MG63 (cell line): Measurements from ENCODE around the gene ABI3BP. TPM values are rescaled to one million over a fixed set of nuclear protein-coding genes. Genes with fewer than 3 reads are reported as not detected.

Experiments
- DNase-seq: peaks from one replicate; pipeline ENCODE4 v3.0.0-alpha.2; 2020
- H3K27me3 ChIP-seq: fragments of 250-450 bp; sonication (Bioruptor Pico); 2 replicates; pipeline ENCODE4 v1.5.1; 2020; ENCODE audit warnings: mild to moderate bottlenecking, moderate library complexity
- H3K36me3 ChIP-seq: fragments of 250-450 bp; sonication (Bioruptor Pico); 2 replicates; pipeline ENCODE4 v1.5.1; 2020; ENCODE audit warnings: mild to moderate bottlenecking, moderate library complexity
- H3K4me3 ChIP-seq: fragments of 250-450 bp; sonication (Bioruptor Pico); 2 replicates; pipeline ENCODE4 v1.5.1; 2020; ENCODE audit warnings: mild to moderate bottlenecking, moderate library complexity
- H3K9me3 ChIP-seq: fragments of 250-450 bp; sonication (Bioruptor Pico); 2 replicates; pipeline ENCODE4 v1.5.1; 2020; ENCODE audit warnings: mild to moderate bottlenecking, moderate library complexity
- total RNA-seq: library from RNA; depleted of rRNA; stranded (reverse); fragments of >200 nt; shearing (Covaris generic); gene quantifications from 2 replicates; pipeline ENCODE4 v1.2.3, GENCODE V29; 2014; ENCODE audit warnings: low replicate concordance

The ABI3BP gene
- total RNA-seq, 1 experiment from 2014 or later, result 1.1 TPM

GRCh38 chr3:100796556-100796955 lies 196.7 kb downstream of the ABI3BP start:
- no peak for DNase-seq
- no peaks in the 10 kb centered on the region for H3K36me3 ChIP-seq
- no peaks in the 10 kb centered on the region for H3K27me3 ChIP-seq
- H3K9me3 ChIP-seq, result no peaks in the 10 kb centered on the region; the same call in 1 of the 2 replicates
- no peak overlapping the region for H3K4me3 ChIP-seq

DNA sequence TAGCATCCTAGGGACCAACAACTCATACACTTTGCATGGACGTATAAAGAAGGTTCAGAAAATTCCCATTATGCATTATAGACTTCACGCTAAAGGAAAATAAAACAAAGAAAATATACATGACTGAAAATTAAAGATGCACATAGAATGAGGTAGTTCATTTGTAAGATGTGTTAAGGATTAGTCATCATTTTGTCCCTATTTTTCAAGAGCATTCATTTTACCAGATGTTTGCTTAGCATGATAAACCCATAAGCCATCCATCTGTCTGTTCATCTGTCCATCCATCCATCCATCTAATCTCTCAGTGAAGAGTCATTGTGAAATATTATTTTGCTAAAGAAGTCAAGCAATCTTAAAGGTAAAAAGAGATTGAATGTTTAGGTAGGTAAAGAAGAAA lies 203.6 kb downstream of the ABI3BP start:
- peaks cover 4% of the 10 kb centered on the region; the same call in 1 of the 2 replicates for H3K9me3 ChIP-seq
- H3K27me3 ChIP-seq, result no peaks in the 10 kb centered on the region
- no peak overlapping the region for H3K4me3 ChIP-seq
- no peaks in the 10 kb centered on the region for H3K36me3 ChIP-seq
- DNase-seq, result no peak

DNA sequence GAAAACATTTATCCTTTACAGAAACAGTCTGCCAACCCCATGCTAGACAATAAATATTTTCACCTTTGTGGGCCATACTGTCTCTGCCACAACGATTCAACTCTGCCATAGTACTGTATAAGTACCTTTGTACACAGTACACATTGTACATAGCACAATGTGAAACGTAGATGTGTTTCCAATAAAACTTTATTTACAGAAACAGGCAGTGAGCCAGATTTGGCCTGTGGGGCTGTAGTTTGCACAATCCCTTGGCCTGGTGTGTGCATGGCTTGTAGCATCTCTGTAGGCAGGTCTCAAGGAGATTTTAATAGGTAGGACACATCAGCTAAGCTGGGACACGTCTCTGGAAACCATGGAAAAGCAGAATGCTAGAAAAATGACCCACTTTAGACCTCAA lies 209.6 kb downstream of the ABI3BP start:
- Histone ChIP-seq H3K9me3 (peaks cover 4% of the 10 kb centered on the region; the same call in 1 of the 2 replicates), H3K36me3 (no peaks in the 10 kb centered on the region), H3K4me3 (no peak overlapping the region), H3K27me3 (no peaks in the 10 kb centered on the region)
- DNase-seq, result no peak

- Histone ChIP-seq H3K9me3 (peaks cover 4% of the 10 kb centered on the region; the same call in 1 of the 2 replicates), H3K36me3 (no peaks in the 10 kb centered on the region), H3K4me3 (no peak overlapping the region), H3K27me3 (no peaks in the 10 kb centered on the region)
- DNase-seq, result no peak
Observed at GRCh38 chr3:100782906-100783305, 210.3 kb downstream of the ABI3BP start.

DNA sequence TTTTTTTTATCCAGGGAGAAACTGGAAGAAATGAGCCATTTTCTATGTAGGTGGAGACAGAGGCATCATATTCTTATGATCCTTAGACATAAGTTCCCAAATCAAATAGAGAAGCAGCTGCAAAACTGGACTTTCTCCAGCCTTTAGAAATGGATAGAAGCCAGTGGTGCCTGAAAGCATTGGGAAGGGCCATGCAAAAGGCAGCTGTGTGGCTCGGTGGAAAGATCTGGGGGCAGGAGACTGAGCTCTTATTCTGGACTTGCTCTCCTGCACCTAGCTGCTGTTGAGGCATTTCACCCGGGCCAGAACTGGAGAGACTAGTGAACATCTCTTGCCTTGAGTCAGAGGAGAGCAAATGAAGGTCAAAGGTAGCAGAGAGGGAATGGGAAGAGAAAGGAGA lies 210.9 kb downstream of the ABI3BP start:
- no peak overlapping the region for H3K4me3 ChIP-seq
- no peak for DNase-seq
- peaks cover 4% of the 10 kb centered on the region; the same call in 1 of the 2 replicates for H3K9me3 ChIP-seq
- H3K36me3 ChIP-seq, result no peaks in the 10 kb centered on the region
- H3K27me3 ChIP-seq, result no peaks in the 10 kb centered on the region

GRCh38 chr3:100781301-100781700 lies 211.9 kb downstream of the ABI3BP start:
- no peak for DNase-seq
- no peak overlapping the region for H3K4me3 ChIP-seq
- no peaks in the 10 kb centered on the region for H3K27me3 ChIP-seq
- H3K36me3 ChIP-seq, result no peaks in the 10 kb centered on the region
- H3K9me3 ChIP-seq, result peaks cover 4% of the 10 kb centered on the region; the same call in 1 of the 2 replicates

GRCh38 chr3:100780071-100780622 lies 213.1 kb downstream of the ABI3BP start:
- DNase-seq, result no peak
- H3K4me3 ChIP-seq, result no peak overlapping the region
- peaks cover under 1% of the 10 kb centered on the region; the same call in 1 of the 2 replicates for H3K9me3 ChIP-seq
- H3K36me3 ChIP-seq, result no peaks in the 10 kb centered on the region
- H3K27me3 ChIP-seq, result no peaks in the 10 kb centered on the region

GRCh38 chr3:100779480-100779879 lies 213.7 kb downstream of the ABI3BP start:
- Histone ChIP-seq H3K4me3 (no peak overlapping the region), H3K9me3 (no peaks in the 10 kb centered on the region), H3K27me3 (no peaks in the 10 kb centered on the region), H3K36me3 (no peaks in the 10 kb centered on the region)
- DNase-seq, result no peak

GRCh38 chr3:100777271-100777670 lies 215.9 kb downstream of the ABI3BP start:
- H3K9me3 ChIP-seq, result no peaks in the 10 kb centered on the region; the same call in 1 of the 2 replicates
- DNase-seq, result no peak

GRCh38 chr3:100776746-100777145 lies 216.5 kb downstream of the ABI3BP start:
- Histone ChIP-seq H3K36me3 (no peaks in the 10 kb centered on the region), H3K27me3 (no peaks in the 10 kb centered on the region), H3K9me3 (no peaks in the 10 kb centered on the region; the same call in 1 of the 2 replicates), H3K4me3 (no peak overlapping the region)
- no peak for DNase-seq

More at GRCh38 chr3:100777271-100777670, 215.9 kb downstream of the ABI3BP start:
- Histone ChIP-seq H3K36me3 (no peaks in the 10 kb centered on the region), H3K4me3 (no peak overlapping the region), H3K27me3 (no peaks in the 10 kb centered on the region)

GRCh38 chr3:100776097-100776729 lies 217.0 kb downstream of the ABI3BP start:
- Histone ChIP-seq H3K27me3 (no peaks in the 10 kb centered on the region), H3K4me3 (no peak overlapping the region), H3K9me3 (no peaks in the 10 kb centered on the region; the same call in 1 of the 2 replicates), H3K36me3 (no peaks in the 10 kb centered on the region)
- no peak for DNase-seq

DNA sequence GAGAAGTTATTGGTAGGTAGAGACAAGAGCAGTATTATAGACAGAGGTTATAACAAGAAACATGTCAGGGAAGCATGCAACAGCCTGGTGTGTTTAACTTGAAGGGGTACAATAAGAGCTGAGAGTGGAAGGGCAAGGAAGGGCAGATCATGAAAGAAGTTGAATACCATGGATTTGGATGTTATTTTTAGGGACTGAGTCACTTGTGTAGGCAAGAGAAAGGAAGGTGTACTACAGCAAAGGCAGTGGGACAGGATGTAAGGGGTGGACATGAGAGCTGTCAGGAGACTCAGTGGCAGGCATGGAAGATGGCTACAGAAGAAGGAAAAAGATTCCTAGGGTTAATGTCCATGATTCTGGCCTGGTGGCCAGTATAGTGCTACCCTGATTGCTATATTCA lies 217.6 kb downstream of the ABI3BP start:
- H3K27me3 ChIP-seq, result no peaks in the 10 kb centered on the region
- no peaks in the 10 kb centered on the region for H3K36me3 ChIP-seq
- no peaks in the 10 kb centered on the region; the same call in 1 of the 2 replicates for H3K9me3 ChIP-seq
- DNase-seq, result no peak
- no peak overlapping the region for H3K4me3 ChIP-seq

DNA sequence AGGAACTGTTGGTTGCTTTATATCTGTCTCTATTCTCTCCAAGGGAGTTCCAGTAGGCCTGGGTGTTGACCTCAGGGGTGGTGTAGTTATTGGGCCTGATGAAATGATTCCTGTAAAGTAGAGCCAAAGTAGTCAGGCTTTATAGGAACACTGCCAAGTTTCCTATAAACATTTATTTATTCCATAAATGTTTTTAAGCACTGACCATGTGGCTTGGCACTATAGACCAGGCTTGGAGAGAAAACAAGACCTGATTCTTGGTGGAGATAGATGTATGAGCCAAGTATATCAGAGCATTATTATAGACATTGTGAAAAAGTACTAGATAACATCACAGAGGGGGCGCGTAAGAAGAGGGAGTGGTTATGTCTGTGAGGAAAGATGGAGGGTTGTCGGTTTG lies 218.0 kb downstream of the ABI3BP start:
- DNase-seq, result no peak
- Histone ChIP-seq H3K9me3 (no peaks in the 10 kb centered on the region; the same call in 1 of the 2 replicates), H3K36me3 (no peaks in the 10 kb centered on the region), H3K4me3 (no peak overlapping the region), H3K27me3 (no peaks in the 10 kb centered on the region)

DNA sequence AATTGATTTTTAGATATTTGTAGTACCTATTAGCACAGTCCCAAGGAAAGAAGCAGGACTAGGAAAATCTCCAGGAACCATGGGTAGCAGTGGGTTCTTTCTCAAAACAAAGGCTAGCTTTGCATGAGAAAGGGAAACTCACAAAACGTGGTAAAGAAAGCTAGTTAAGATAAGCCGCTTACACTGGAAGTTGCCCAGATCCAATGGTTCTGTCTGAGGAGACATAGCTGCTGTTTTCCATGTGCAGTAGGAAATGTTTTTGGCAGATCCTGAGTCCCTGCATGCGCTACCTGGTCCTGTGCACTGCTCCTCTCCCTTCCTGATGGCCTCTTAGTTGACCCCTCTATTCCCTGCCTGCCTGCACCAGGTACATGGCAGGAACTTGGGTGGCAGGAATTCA lies 223.5 kb downstream of the ABI3BP start:
- Histone ChIP-seq H3K27me3 (no peaks in the 10 kb centered on the region), H3K4me3 (no peak overlapping the region), H3K36me3 (no peaks in the 10 kb centered on the region), H3K9me3 (no peaks in the 10 kb centered on the region; the same call in 1 of the 2 replicates)
- DNase-seq, result no peak

DNA sequence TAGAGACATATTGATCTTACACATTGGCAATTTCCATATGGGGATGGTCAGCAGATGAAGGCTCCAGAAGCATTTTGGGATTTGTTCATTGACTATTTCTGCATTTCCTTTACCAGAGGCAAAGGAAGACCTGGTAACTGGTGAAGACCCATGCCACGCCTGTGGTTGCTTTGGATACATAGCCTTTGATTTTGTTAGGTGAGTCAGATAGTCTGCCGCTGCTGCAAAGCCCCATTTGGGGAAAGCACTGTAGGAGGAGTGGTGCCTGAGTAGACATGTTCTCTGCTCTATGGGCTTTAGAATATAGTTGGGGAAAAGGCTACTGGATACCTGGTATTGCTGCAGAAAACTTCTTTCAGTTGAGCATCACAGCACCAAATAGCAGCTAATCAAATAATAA lies 227.2 kb downstream of the ABI3BP start:
- DNase-seq, result no peak

GRCh38 chr3:100765437-100765975 lies 227.7 kb downstream of the ABI3BP start:
- Histone ChIP-seq H3K36me3 (no peaks in the 10 kb centered on the region), H3K4me3 (no peak overlapping the region), H3K9me3 (no peaks in the 10 kb centered on the region), H3K27me3 (no peaks in the 10 kb centered on the region)
- no peak for DNase-seq

More for the DNA sequence above, 227.2 kb downstream of the ABI3BP start:
- H3K36me3 ChIP-seq, result no peaks in the 10 kb centered on the region
- no peaks in the 10 kb centered on the region for H3K27me3 ChIP-seq
- no peak overlapping the region for H3K4me3 ChIP-seq
- no peaks in the 10 kb centered on the region for H3K9me3 ChIP-seq

DNA sequence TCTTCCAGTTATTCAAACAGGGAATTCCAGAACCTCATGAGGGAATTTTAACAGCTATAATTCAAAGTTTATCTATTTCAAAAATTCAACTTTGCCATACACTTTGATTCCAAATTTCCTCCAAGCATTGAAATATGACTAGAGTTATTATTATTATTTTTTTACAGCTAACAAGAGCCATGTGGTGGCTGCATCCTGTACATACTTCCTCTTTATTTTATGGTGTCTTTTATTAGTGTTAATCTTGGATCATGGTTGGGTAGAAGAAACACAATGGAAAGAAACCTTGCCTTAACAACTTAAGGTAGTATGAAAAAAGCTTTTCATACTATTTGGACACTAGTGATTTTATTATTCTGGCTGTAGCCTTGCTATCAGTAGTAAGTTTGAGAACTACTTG lies 231.3 kb downstream of the ABI3BP start:
- no peak overlapping the region for H3K4me3 ChIP-seq
- H3K36me3 ChIP-seq, result no peaks in the 10 kb centered on the region
- no peak for DNase-seq
- H3K27me3 ChIP-seq, result no peaks in the 10 kb centered on the region
- no peaks in the 10 kb centered on the region for H3K9me3 ChIP-seq
